ENCODE measurements around the gene AADAT. TPM values are rescaled to one million over a fixed set of nuclear protein-coding genes. Genes with fewer than 3 reads are reported as not detected.

Gene AADAT
- total and polyA plus RNA-seq, 2 donors: 6.0 to 12.1 TPM

Small RNA genes lying within 50 kb of the gene (small RNA-seq; reads per million reads assigned to genes)
- gene APOBEC3AP1: not detected

Other genes with a start within 250 kb of the AADAT start
- gene MFAP3L, start 63.6 kb downstream of the AADAT start, total RNA-seq: 13.6 TPM
- gene MFAP3L, start 63.6 kb downstream of the AADAT start, polyA plus RNA-seq: 5.5 TPM

Measured in urinary bladder (tissue), 2 donors.